ENCODE results near the gene DLG5. TPM values are rescaled to one million over a fixed set of nuclear protein-coding genes. Genes with fewer than 3 reads are reported as not detected.

Gene DLG5
- total and polyA plus RNA-seq, 2 donors (not counting 1 experiment from before 2014, with no cell fraction given) = 0.51 to 0.54 TPM

DNA sequence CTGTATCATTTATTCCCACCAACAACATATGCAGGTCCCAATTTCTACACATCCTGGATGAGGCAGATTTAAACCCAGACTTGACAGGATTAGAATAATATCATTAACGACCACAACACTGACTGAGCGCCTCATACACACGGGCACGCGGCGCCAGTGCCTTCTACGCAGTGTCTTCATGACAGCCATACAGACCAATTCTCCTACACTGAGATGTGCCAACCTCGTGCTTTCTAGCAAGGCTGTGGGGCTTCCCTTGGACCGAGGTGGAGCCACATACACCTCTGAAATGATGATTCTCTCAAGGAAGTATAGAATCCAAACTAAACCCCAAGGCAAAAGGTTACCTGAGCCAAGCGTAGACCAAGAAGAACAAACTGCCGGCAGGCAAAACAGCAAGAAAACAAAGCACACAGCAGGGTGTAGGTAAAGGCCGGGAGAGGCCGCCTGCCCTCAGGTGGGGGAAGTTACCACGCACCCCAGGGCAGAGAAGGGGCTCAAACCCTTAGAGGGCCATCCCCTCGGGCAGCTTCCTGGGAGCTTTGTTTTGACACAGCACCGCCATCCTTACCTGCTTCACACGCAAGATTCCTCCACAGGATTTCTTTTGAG lies 75.8 kb downstream of the DLG5 start:
- H3K27me3 ChIP-seq (replicated peaks in 1 of 4; ENCODE audit: control extremely low read depth in 1 of 4, control insufficient read depth in 3 of 4, insufficient read depth in 4 of 4, low read length in 3 of 4) = no peaks in the 10 kb centered on the region
- CTCF ChIA-PET = no interaction called here
- Mint-ChIP-seq H3K4me1 (peaks cover 8% of the 10 kb centered on the region), H3K27me3 (no peaks in the 10 kb centered on the region), H3K9me3 (ENCODE audit: insufficient read depth) (no peaks in the 10 kb centered on the region), H3K27ac (no peak overlapping the region), H3K4me3 (no peak overlapping the region)
- intact Hi-C loops (cut with micrococcal nuclease) = no loop called here
- no peaks in the 10 kb centered on the region for H3K36me3 ChIP-seq (replicated peaks in 1 of 2; ENCODE audit: control extremely low read depth in 1 of 2, control insufficient read depth in 1 of 2, extremely low read depth in 1 of 2, insufficient read depth in 2 of 2, low read length in 1 of 2)
- no peaks in the 10 kb centered on the region for H4K20me1 ChIP-seq (ENCODE audit: control insufficient read depth, insufficient read depth, low read length, poor library complexity, severe bottlenecking)
- 94% methylated on average over 15 of the region's 17 CpGs for WGBS (ENCODE audit: insufficient coverage)
- POLR2A ChIA-PET = no interaction called here
- H3K9ac ChIP-seq (ENCODE audit: low read length) = no peak overlapping the region
- peaks cover 0 to 12% of the 10 kb centered on the region in 2 donors for H3K4me1 ChIP-seq (ENCODE audit: control insufficient read depth in 2 of 2, insufficient read depth in 2 of 2, low read length in 2 of 2)
- ATAC-seq (ENCODE audit: low read depth) (no peak), DNase-seq (no peak)
- TF ChIP-seq EZH2 (IDR thresholded peaks at IDR 0.05; ENCODE audit: borderline replicate concordance, insufficient read depth, low read depth, low read length, poor library complexity, severe bottlenecking) = no peak
- TF ChIP-seq, protein P1, sequence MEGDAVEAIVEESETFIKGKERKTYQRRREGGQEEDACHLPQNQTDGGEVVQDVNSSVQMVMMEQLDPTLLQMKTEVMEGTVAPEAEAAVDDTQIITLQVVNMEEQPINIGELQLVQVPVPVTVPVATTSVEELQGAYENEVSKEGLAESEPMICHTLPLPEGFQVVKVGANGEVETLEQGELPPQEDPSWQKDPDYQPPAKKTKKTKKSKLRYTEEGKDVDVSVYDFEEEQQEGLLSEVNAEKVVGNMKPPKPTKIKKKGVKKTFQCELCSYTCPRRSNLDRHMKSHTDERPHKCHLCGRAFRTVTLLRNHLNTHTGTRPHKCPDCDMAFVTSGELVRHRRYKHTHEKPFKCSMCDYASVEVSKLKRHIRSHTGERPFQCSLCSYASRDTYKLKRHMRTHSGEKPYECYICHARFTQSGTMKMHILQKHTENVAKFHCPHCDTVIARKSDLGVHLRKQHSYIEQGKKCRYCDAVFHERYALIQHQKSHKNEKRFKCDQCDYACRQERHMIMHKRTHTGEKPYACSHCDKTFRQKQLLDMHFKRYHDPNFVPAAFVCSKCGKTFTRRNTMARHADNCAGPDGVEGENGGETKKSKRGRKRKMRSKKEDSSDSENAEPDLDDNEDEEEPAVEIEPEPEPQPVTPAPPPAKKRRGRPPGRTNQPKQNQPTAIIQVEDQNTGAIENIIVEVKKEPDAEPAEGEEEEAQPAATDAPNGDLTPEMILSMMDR (IDR thresholded peaks at IDR 0.05) = no peak
- no peak overlapping the region for H3K4me3 ChIP-seq (ENCODE audit: control extremely low read depth in 1 of 5, extremely low read depth in 1 of 5, insufficient read depth in 1 of 5, low read depth in 2 of 5, low read length in 4 of 5)
- H3K9me3 ChIP-seq (ENCODE audit: control extremely low read depth in 1 of 3, control insufficient read depth in 2 of 3, insufficient read depth in 1 of 3, low read length in 2 of 3) = no peaks in the 10 kb centered on the region
- H3K79me2 ChIP-seq (ENCODE audit: control insufficient read depth, insufficient read depth, low read length) = no peaks in the 10 kb centered on the region
- H3K4me2 ChIP-seq (replicated peaks; ENCODE audit: low read depth, low read length, poor library complexity, severe bottlenecking) = no peak overlapping the region
- H3K27ac ChIP-seq (ENCODE audit: low read length in 2 of 2) = no peak overlapping the region
- no peak overlapping the region for H2AFZ ChIP-seq (ENCODE audit: insufficient read depth, low read depth, low read length, poor library complexity, severe bottlenecking)

DNA sequence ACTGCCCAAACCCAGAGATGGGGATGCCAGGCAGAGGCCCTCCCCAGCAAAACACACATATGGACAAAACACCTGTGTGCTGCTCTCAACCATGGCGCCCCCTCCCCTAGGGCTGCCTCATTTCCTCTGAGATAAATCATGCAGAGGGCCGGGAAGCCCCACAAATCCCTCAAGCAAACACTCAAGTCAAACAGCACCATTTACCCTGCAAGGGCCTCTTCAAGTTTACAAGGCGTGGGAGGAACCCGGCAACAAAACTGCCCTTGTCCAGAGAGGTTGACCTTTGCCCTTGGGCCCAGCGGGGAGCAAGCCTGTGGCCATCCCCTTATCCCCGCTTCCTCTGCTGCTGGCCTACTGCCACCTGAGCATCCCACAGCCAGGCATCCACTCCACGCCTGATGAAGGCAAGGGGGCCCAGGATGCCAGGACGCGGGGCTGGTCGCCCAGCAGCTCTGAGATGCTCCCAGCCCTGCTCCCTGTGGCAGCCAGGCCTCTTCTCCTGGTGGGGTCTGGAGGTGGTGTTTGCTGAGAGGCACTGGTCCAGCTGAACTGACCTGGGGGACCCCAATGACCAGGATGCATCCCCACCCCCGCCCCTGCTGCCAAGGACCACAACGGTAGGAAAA lies 77.4 kb downstream of the DLG5 start:
- no peaks in the 10 kb centered on the region for H3K9me3 Mint-ChIP-seq (ENCODE audit: insufficient read depth)
- no peaks in the 10 kb centered on the region for H3K27me3 Mint-ChIP-seq
- H3K9me3 ChIP-seq (ENCODE audit: control extremely low read depth in 1 of 3, control insufficient read depth in 2 of 3, insufficient read depth in 1 of 3, low read length in 2 of 3) = no peaks in the 10 kb centered on the region
- H3K9ac ChIP-seq (ENCODE audit: low read length) = no peak overlapping the region
- no peaks in the 10 kb centered on the region for H4K20me1 ChIP-seq (ENCODE audit: control insufficient read depth, insufficient read depth, low read length, poor library complexity, severe bottlenecking)
- no peak overlapping the region for H2AFZ ChIP-seq (ENCODE audit: insufficient read depth, low read depth, low read length, poor library complexity, severe bottlenecking)
- ATAC-seq (ENCODE audit: low read depth) (no peak), DNase-seq (no peak)
- H3K36me3 ChIP-seq (replicated peaks in 1 of 2; ENCODE audit: control extremely low read depth in 1 of 2, control insufficient read depth in 1 of 2, extremely low read depth in 1 of 2, insufficient read depth in 2 of 2, low read length in 1 of 2) = no peaks in the 10 kb centered on the region
- TF ChIP-seq, protein P1 (IDR thresholded peaks at IDR 0.05) = no peak
- no peak for TF ChIP-seq EZH2 (IDR thresholded peaks at IDR 0.05; ENCODE audit: borderline replicate concordance, insufficient read depth, low read depth, low read length, poor library complexity, severe bottlenecking)
- no peaks in the 10 kb centered on the region for H3K79me2 ChIP-seq (ENCODE audit: control insufficient read depth, insufficient read depth, low read length)
- no peak overlapping the region for H3K27ac Mint-ChIP-seq
- WGBS (ENCODE audit: insufficient coverage) = 60% methylated on average over 10 of the region's 12 CpGs
- H3K27ac ChIP-seq (ENCODE audit: low read length in 2 of 2) = no peak overlapping the region
- H3K4me3 ChIP-seq (ENCODE audit: control extremely low read depth in 1 of 5, extremely low read depth in 1 of 5, insufficient read depth in 1 of 5, low read depth in 2 of 5, low read length in 4 of 5) = no peak overlapping the region
- no peaks in the 10 kb centered on the region for H3K27me3 ChIP-seq (replicated peaks in 1 of 4; ENCODE audit: control extremely low read depth in 1 of 4, control insufficient read depth in 3 of 4, insufficient read depth in 4 of 4, low read length in 3 of 4)
- CTCF ChIA-PET = no interaction called here
- intact Hi-C loops (cut with micrococcal nuclease) = no loop called here
- no peak overlapping the region for H3K4me3 Mint-ChIP-seq
- no peak overlapping the region for H3K4me2 ChIP-seq (replicated peaks; ENCODE audit: low read depth, low read length, poor library complexity, severe bottlenecking)
- H3K4me1 ChIP-seq (ENCODE audit: control insufficient read depth in 2 of 2, insufficient read depth in 2 of 2, low read length in 2 of 2) = peaks cover 0 to 12% of the 10 kb centered on the region in 2 donors
- POLR2A ChIA-PET = no interaction called here
- H3K4me1 Mint-ChIP-seq = peaks cover 8% of the 10 kb centered on the region
